Pancreas (tissue), 10 donors: ENCODE results near the gene C17orf67. TPM values are rescaled to one million over a fixed set of nuclear protein-coding genes. Genes with fewer than 3 reads are reported as not detected.
A peak's percentile ranks its signal among the peaks of the same experiment; 100 is the strongest.

Experiments used
- ATAC-seq, 4 donors: fragments of 200-7000 bp; cut with Tn5 transposase; one replicate each; pipeline versions ENCODE4 v1.8.0 to v1.9.1; 2020; ENCODE audit warnings: mild to moderate bottlenecking in 4 of 4, moderate library complexity in 4 of 4
- DNase-seq, 6 donors: peaks; one replicate each; pipeline ENCODE4 v3.0.0-alpha.2; 2020
- FAIRE-seq: peaks from 2 replicates; lab custom pipeline; 2012; peaks lifted over from hg19 to GRCh38; lab: Jason Lieb, UNC
- H3K27ac ChIP-seq, 4 donors: fragments of 200-600 bp; sonication (generic); 1 replicate in 3 of 4; 2 replicates in 1 of 4; pipeline versions ENCODE4 v1.5.0 to v1.8.0; 2020
- H3K27me3 ChIP-seq, 4 donors: fragments of 200-600 bp; one replicate each; pipeline ENCODE4 v1.8.0; 2021
- H3K36me3 ChIP-seq, 3 donors: fragments of 200-600 bp; sonication (generic) in 1 of 3; one replicate each; pipeline versions ENCODE4 v1.5.0 to v1.8.0; 2020 to 2021
- H3K4me1 ChIP-seq, 3 donors: fragments of 200-600 bp; one replicate each; pipeline ENCODE4 v1.8.0; 2021
- H3K4me3 ChIP-seq, 4 donors: fragments of 200-600 bp; sonication (generic) in 2 of 4; one replicate each; pipeline versions ENCODE4 v1.5.0 to v1.8.0; 2020 to 2021
- H3K9me3 ChIP-seq, 4 donors: fragments of 200-600 bp; one replicate each; pipeline ENCODE4 v1.8.0; 2021
- WGBS, 2 donors: extraction: QIAGEN DNeasy Blood & Tissue Kit; methylation state at CpG; one replicate each; pipeline ENCODE4 v1.1.7; 2013; 5-methylcytosine and 5-hydroxymethylcytosine counted together
- intact Hi-C, 3 donors: fragments of 100-400 bp; cut with DNase I; formaldehyde crosslinking; loops; one replicate each; pipeline versions ENCODE4 v1.11.1 to v1.14.2; 2022
- polyA plus RNA-seq, 2 donors: library from polyadenylated mRNA; stranded (reverse); fragments of 200-250 nt; gene quantifications; one replicate each; pipeline ENCODE4 v1.2.3, GENCODE V29; 2013
- total RNA-seq, 6 donors: library from RNA; stranded (reverse); fragmentation: NEBNext Ultra II Directional in 4 of 6; extraction: Animal tissue kit (Norgen Biotek cat#: 25700) in 4 of 6; gene quantifications; one replicate each; pipeline versions ENCODE4 v1.2.1 to v1.2.4, GENCODE V29; 2021 to 2023
- TF ChIP-seq, protein P1 (sequence below), 4 donors: fragments of 200-600 bp; sonication (generic) in 3 of 4; IDR thresholded peaks; one replicate each; pipeline versions ENCODE4 v1.5.0 to v1.8.0; 2021; ENCODE audit warnings: antibody characterized with exemption in 4 of 4
- donor health status: healthy with polysubstance abuse.
- donor health status: DM: no; HTN: no; CAD: no; lungs with moderate emphysema.
- donor health status: DM: no; HTN: no; CAD: no.
- donor health status: control.
- donor health status: control.
- donor health status: Bipolar disorder and iron deficiency.
- donor health status: DM: yes; HTN: yes; CAD: no.
- donor health status: DM: no; HTN: no; CAD: no.
- donor health status: DM: no; HTN: no; CAD: no.
- donor health status: DM: yes; HTN: yes; CAD: no.

The C17orf67 gene
- total and polyA plus RNA-seq, 8 donors = 1.0 to 9.6 (median 1.8) TPM

DNA sequence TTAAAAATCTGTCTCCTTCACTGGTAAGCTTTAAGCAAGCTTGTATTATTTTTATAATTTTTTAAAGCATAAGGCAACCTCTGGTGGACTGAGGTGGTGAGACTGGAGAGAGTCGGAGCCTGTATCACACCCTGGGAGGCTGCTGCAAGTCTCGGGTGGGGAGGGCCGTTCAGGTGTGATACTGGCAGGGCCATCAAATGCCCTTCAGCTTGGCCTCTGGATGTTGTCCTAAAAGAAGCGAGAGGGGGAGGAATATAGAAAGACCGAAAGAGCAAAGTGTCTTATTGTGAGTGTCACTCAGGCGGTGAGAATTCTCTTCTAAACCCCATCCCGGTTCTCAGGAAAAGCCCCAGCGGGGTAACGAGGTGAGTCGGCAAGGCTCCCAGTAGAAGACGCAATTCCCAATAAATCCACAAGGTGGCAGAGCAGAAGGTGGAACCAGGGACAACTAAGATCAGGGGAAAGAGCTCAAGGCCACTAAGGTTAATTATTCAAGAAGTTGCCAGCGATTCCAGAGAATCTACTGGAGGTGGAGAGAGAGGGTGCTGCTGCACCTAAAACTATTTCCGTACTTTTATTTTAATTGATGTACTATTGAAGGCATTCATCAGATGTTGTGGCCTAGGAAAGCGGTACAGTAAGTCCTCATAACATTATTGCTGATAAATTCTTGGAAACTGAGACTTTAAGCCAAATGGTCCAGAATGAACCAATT, 14.1 kb downstream of the C17orf67 start:
- no peaks in the 10 kb centered on the region for H3K36me3 ChIP-seq
- peaks cover 3 to 30% (median 21%) of the 10 kb centered on the region in 3 donors for H3K4me1 ChIP-seq
- FAIRE-seq (peak; percentile 29), DNase-seq (peak in 4 of 6 donors; percentile 62 to 91 (median 80)), ATAC-seq (peak; percentile 88 to 95 (median 94))
- TF ChIP-seq, protein P1, sequence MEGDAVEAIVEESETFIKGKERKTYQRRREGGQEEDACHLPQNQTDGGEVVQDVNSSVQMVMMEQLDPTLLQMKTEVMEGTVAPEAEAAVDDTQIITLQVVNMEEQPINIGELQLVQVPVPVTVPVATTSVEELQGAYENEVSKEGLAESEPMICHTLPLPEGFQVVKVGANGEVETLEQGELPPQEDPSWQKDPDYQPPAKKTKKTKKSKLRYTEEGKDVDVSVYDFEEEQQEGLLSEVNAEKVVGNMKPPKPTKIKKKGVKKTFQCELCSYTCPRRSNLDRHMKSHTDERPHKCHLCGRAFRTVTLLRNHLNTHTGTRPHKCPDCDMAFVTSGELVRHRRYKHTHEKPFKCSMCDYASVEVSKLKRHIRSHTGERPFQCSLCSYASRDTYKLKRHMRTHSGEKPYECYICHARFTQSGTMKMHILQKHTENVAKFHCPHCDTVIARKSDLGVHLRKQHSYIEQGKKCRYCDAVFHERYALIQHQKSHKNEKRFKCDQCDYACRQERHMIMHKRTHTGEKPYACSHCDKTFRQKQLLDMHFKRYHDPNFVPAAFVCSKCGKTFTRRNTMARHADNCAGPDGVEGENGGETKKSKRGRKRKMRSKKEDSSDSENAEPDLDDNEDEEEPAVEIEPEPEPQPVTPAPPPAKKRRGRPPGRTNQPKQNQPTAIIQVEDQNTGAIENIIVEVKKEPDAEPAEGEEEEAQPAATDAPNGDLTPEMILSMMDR (IDR thresholded peaks at IDR 0.05) = peak; percentile 84 to 91 (median 90)
- WGBS, 2 donors = 5 to 8% methylated on average over 14 of the region's 14 CpGs
- H3K9me3 ChIP-seq = no peaks in the 10 kb centered on the region
- H3K27me3 ChIP-seq = no peaks in the 10 kb centered on the region
- intact Hi-C loops = loop anchor here in 1 of 3 donors (10.0 kb wide), 1 partner anchor 115 kb away; no protein-coding TSS in a partner anchor
- H3K4me3 ChIP-seq = peak overlapping the region in 1 of 4 donors; percentile 3
- H3K27ac ChIP-seq = peak overlapping the region in 2 of 4 donors; percentile 37 to 60

DNA sequence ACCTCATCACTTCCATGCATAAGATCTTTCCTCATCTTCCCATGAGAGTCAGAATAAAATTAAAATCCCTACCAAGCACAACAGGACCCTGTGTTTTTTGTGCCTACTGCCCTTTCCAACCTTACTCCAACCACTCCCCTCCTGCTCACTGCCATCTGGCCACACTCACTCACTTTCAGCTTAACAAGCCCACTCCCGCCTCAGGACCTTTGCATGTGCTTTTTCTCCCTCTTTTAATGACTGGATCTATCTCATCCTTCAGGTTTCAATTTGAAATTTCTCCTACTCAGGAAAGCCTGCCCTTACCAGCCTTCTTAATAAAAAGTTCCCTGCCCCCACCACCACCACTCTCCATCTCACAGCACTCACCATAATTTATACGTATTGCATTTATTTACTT, 14.7 kb downstream of the C17orf67 start:
- no peak overlapping the region for H3K4me3 ChIP-seq
- 89 to 93% methylated on average over 2 of the region's 2 CpGs for WGBS, 2 donors
- no peak for DNase-seq
- H3K36me3 ChIP-seq = no peaks in the 10 kb centered on the region
- TF ChIP-seq, protein P1 (IDR thresholded peaks at IDR 0.05) = no peak
- no peak for ATAC-seq
- no peaks in the 10 kb centered on the region for H3K9me3 ChIP-seq
- H3K27ac ChIP-seq = no peak overlapping the region
- FAIRE-seq = no peak
- peaks cover 3 to 30% (median 19%) of the 10 kb centered on the region in 3 donors for H3K4me1 ChIP-seq
- intact Hi-C loops = loop anchor here in 1 of 3 donors (10.0 kb wide), 1 partner anchor 116 kb away; no protein-coding TSS in a partner anchor
- no peaks in the 10 kb centered on the region for H3K27me3 ChIP-seq

DNA sequence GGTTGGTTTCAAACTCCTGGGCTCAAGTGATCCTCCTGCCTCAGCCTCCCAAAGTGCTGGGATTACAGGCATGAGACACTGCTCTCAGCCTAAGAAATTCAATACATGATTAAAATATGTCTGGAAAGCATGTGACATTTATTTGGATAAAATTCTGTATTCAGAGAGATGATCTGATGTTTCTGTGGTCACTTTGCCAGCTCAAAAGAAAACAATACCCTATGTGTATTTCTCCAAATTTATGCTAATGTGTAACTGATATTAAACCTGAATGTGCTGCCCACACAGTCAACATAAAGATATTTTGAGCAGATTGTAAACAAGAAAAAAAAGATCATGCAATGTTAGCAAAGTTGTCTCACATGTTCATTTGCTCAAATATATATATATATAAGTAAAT, 16.7 kb downstream of the C17orf67 start:
- Histone ChIP-seq H3K4me3 (no peak overlapping the region), H3K9me3 (no peaks in the 10 kb centered on the region), H3K27ac (no peak overlapping the region), H3K36me3 (no peaks in the 10 kb centered on the region), H3K4me1 (peaks cover 0 to 11% (median 7%) of the 10 kb centered on the region in 3 donors), H3K27me3 (no peaks in the 10 kb centered on the region)
- FAIRE-seq (no peak), DNase-seq (no peak), ATAC-seq (no peak)
- TF ChIP-seq, protein P1 (IDR thresholded peaks at IDR 0.05) = no peak
- intact Hi-C loops = loop anchor here in 1 of 3 donors (10.0 kb wide), 1 partner anchor 118 kb away; no protein-coding TSS in a partner anchor

DNA sequence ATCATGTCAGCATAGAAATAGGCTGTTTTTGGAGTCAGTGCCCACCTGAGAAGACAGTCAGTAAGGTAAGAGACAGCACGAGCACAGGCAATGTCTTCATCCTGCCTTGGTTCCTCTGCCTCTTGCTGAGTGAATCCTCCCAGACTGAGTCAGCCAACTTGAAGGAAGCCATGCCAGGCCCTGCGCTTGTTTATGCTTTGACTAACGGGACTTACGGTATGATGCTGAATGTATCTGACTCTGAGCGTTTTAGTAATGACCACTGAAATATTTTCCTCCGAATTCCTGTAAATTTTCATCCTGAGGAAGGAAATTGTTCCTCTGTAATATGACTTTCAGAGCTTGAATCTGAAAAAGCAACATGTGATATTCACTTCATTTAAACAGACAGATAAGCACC, 18.0 kb downstream of the C17orf67 start:
- Histone ChIP-seq H3K27ac (no peak overlapping the region), H3K27me3 (no peaks in the 10 kb centered on the region), H3K36me3 (no peaks in the 10 kb centered on the region), H3K4me1 (peaks cover 0 to 11% (median 7%) of the 10 kb centered on the region in 3 donors), H3K9me3 (no peaks in the 10 kb centered on the region), H3K4me3 (no peak overlapping the region)
- intact Hi-C loops = loop anchor here in 1 of 3 donors (10.0 kb wide), 1 partner anchor 119 kb away; no protein-coding TSS in a partner anchor
- no peak for DNase-seq
- no peak for ATAC-seq
- FAIRE-seq = no peak
- TF ChIP-seq, protein P1 (IDR thresholded peaks at IDR 0.05) = no peak
- 85 to 87% methylated on average over 6 of the region's 6 CpGs for WGBS, 2 donors
